SU-DHL-6 (cell line): ENCODE data around the gene AHR.
A peak's percentile ranks its signal among the peaks of the same experiment; 100 is the strongest.

Source experiments
- H2AFZ ChIP-seq: fragments of 200-600 bp; sonication (generic); 2 replicates; pipeline ENCODE4 v1.6.1; 2014; ENCODE audit warnings: low read depth, mild to moderate bottlenecking, moderate library complexity, mixed read lengths, antibody characterized with exemption, low read length; ENCODE audit not compliant: severe bottlenecking
- H3F3A ChIP-seq: fragments of 200-600 bp; shearing (Covaris generic); 2 replicates; pipeline ENCODE4 v1.6.0; 2016; ENCODE audit warnings: antibody characterized with exemption, mild to moderate bottlenecking; ENCODE audit not compliant: insufficient read depth
- H3K27ac ChIP-seq: fragments of 200-600 bp; sonication (generic); 2 replicates; pipeline ENCODE4 v1.5.1; 2016; ENCODE audit warnings: low read depth, mild to moderate bottlenecking, low read length, moderate library complexity, mixed read lengths
- H3K27me3 ChIP-seq: fragments of 200-600 bp; sonication (generic), shearing (Covaris generic); 2 replicates; pipeline ENCODE4 v1.6.0; 2014; ENCODE audit warnings: mild to moderate bottlenecking, low read length
- H3K36me3 ChIP-seq: fragments of 200-600 bp; sonication (generic); 2 replicates; pipeline ENCODE4 v1.6.1; 2014; ENCODE audit warnings: mild to moderate bottlenecking, low read length, mixed read lengths
- H3K4me2 ChIP-seq: fragments of 300-600, 200-600 bp; shearing (Covaris generic), sonication (generic); 2 replicates; pipeline ENCODE4 v1.6.0; 2014; ENCODE audit warnings: low read length, low read depth, mild to moderate bottlenecking; ENCODE audit not compliant: poor library complexity, severe bottlenecking
- H3K4me3 ChIP-seq: fragments of 200-600 bp; sonication (generic); 2 replicates; pipeline ENCODE4 v1.5.1; 2014; ENCODE audit warnings: antibody characterized with exemption, low read length, mild to moderate bottlenecking, mixed read lengths; ENCODE audit not compliant: insufficient read depth, poor library complexity, severe bottlenecking
- H3K79me2 ChIP-seq: fragments of 200-600 bp; sonication (generic); 2 replicates; pipeline ENCODE4 v1.6.1; 2014; ENCODE audit warnings: mild to moderate bottlenecking, low read length, moderate library complexity; ENCODE audit not compliant: insufficient read depth
- H3K9ac ChIP-seq: fragments of 200-600 bp; sonication (generic); 2 replicates; pipeline ENCODE4 v1.7.0; 2014; ENCODE audit warnings: mild to moderate bottlenecking, low read length
- H3K9me2 ChIP-seq: fragments of 200-600 bp; sonication (generic); replicated peaks from 2 replicates; pipeline ENCODE4 v1.6.1; 2014; ENCODE audit warnings: low read length; ENCODE audit not compliant: insufficient read depth
- H3K9me3 ChIP-seq: fragments of 200-600 bp; sonication (generic); 2 replicates; pipeline ENCODE4 v1.6.1; 2014; ENCODE audit warnings: low read length, mixed read lengths; ENCODE audit not compliant: insufficient read depth
- H4K20me1 ChIP-seq: fragments of 200-600 bp; sonication (generic); 2 replicates; pipeline ENCODE4 v1.6.1; 2014; ENCODE audit warnings: low read depth, mild to moderate bottlenecking, antibody characterized with exemption, low read length, moderate library complexity, mixed read lengths
- EZH2phosphoT487 ChIP-seq: fragments of 200-600 bp; sonication (generic), shearing (Covaris generic); conservative IDR thresholded peaks from 2 replicates; pipeline ENCODE4 v1.6.1; 2018; ENCODE audit warnings: mild to moderate bottlenecking, antibody characterized with exemption, low read length, moderate library complexity, mixed read lengths
- TF ChIP-seq, protein P1 (sequence below): fragments of 200-600 bp; sonication (generic); IDR thresholded peaks from one replicate; pipeline ENCODE4 v1.5.1; 2017; ENCODE audit warnings: antibody characterized with exemption, mild to moderate bottlenecking, low read length, moderate library complexity; ENCODE audit not compliant: insufficient read depth, poor library complexity, severe bottlenecking

The AHR gene

DNA sequence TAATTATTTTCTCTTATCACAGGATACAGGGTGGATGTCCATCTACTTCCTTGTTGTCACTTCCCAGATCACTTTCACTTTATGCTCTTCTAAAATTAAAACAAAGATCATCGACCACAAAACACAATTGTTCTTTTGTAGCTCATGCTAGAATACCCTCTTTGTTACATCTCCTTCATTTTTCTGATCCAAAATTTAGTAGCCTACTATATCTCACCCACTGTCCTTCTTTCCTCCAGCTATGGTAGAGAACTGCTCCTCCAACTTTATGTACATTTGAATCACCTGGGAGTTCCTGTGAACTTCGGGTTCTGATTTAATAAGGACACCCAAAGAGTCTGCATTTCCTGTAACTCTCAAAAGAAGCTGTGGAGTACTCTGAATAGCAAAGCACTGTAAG, 1.2 kb upstream of the AHR start:
- TF ChIP-seq, protein P1, sequence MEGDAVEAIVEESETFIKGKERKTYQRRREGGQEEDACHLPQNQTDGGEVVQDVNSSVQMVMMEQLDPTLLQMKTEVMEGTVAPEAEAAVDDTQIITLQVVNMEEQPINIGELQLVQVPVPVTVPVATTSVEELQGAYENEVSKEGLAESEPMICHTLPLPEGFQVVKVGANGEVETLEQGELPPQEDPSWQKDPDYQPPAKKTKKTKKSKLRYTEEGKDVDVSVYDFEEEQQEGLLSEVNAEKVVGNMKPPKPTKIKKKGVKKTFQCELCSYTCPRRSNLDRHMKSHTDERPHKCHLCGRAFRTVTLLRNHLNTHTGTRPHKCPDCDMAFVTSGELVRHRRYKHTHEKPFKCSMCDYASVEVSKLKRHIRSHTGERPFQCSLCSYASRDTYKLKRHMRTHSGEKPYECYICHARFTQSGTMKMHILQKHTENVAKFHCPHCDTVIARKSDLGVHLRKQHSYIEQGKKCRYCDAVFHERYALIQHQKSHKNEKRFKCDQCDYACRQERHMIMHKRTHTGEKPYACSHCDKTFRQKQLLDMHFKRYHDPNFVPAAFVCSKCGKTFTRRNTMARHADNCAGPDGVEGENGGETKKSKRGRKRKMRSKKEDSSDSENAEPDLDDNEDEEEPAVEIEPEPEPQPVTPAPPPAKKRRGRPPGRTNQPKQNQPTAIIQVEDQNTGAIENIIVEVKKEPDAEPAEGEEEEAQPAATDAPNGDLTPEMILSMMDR = no peak
- TF ChIP-seq EZH2phosphoT487 = no peak
- H3K4me2 ChIP-seq = peak overlapping the region; percentile 71
- H3K9me2 ChIP-seq = no peaks in the 10 kb centered on the region; the same call in 1 of the 2 replicates
- H4K20me1 ChIP-seq = peaks cover 10% of the 10 kb centered on the region; the same call in 1 of the 2 replicates
- H3K36me3 ChIP-seq = no peaks in the 10 kb centered on the region; the same call in 1 of the 2 replicates
- no peaks in the 10 kb centered on the region for H3K27me3 ChIP-seq
- no peak overlapping the region for H3K4me3 ChIP-seq
- H3F3A ChIP-seq = peaks cover 27% of the 10 kb centered on the region; the same call in 1 of the 2 replicates
- peak overlapping the region; percentile 95 for H2AFZ ChIP-seq
- no peak overlapping the region for H3K27ac ChIP-seq
- H3K9ac ChIP-seq = no peak overlapping the region
- H3K79me2 ChIP-seq = peaks cover 28% of the 10 kb centered on the region
- no peaks in the 10 kb centered on the region for H3K9me3 ChIP-seq

DNA sequence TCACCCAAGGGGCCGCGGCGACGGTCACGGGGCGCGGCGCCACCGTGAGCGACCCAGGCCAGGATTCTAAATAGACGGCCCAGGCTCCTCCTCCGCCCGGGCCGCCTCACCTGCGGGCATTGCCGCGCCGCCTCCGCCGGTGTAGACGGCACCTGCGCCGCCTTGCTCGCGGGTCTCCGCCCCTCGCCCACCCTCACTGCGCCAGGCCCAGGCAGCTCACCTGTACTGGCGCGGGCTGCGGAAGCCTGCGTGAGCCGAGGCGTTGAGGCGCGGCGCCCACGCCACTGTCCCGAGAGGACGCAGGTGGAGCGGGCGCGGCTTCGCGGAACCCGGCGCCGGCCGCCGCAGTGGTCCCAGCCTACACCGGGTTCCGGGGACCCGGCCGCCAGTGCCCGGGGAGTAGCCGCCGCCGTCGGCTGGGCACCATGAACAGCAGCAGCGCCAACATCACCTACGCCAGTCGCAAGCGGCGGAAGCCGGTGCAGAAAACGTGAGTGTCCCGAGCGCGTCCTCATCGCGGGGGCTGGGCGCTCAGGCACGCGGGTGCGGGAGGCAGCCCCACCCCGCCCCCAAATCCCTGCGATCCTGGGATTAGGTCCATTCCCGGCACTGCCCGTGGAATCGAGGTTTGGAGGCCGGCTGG, 509 bp downstream of the AHR start:
- Histone ChIP-seq H4K20me1 (peaks cover 25% of the 10 kb centered on the region; the same call in 1 of the 2 replicates), H3K27me3 (no peaks in the 10 kb centered on the region), H3F3A (peaks cover 27% of the 10 kb centered on the region; the same call in 1 of the 2 replicates), H3K36me3 (no peaks in the 10 kb centered on the region; the same call in 1 of the 2 replicates), H3K4me3 (peak overlapping the region; percentile 63), H3K79me2 (peaks cover 45% of the 10 kb centered on the region), H3K9me3 (no peaks in the 10 kb centered on the region), H2AFZ (peak overlapping the region; percentile 81), H3K27ac (peak overlapping the region; percentile 49), H3K9ac (peak overlapping the region; percentile 64), H3K9me2 (no peaks in the 10 kb centered on the region; the same call in 1 of the 2 replicates), H3K4me2 (peak overlapping the region; percentile 62)
- TF ChIP-seq, protein P1 = no peak
- TF ChIP-seq EZH2phosphoT487 = no peak

DNA sequence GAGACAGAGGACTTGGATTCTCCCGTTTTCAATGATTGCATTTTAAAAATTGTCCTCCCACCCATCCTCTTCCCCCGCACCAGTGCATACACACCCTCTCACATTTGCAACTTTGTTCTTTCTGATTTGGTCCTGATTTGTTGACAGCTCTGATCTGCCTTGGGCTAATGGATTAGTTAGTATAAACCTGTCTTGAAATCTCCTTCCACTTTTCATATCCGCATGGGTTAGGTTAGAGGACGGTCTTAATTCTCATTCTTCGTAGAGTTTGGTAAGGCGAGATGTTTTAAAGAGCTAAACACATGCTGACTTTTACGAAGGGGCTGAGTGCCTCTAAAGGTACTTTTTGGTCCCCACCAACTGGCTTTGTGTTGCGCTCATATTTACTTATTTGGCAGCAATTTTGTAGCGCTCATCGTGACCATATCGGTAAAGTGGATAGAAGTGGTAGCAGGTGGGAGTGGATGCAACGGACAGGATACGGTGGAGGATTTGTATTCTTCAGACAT, 1.1 kb downstream of the AHR start:
- H3K9me2 ChIP-seq = no peaks in the 10 kb centered on the region; the same call in 1 of the 2 replicates
- H4K20me1 ChIP-seq = peaks cover 31% of the 10 kb centered on the region
- H3K36me3 ChIP-seq = no peaks in the 10 kb centered on the region; the same call in 1 of the 2 replicates
- no peak for TF ChIP-seq EZH2phosphoT487
- TF ChIP-seq, protein P1 = no peak
- peak overlapping the region; percentile 81 for H2AFZ ChIP-seq
- H3K9me3 ChIP-seq = no peaks in the 10 kb centered on the region
- peak overlapping the region; percentile 49 for H3K27ac ChIP-seq
- H3F3A ChIP-seq = peaks cover 27% of the 10 kb centered on the region; the same call in 1 of the 2 replicates
- peaks cover 51% of the 10 kb centered on the region for H3K79me2 ChIP-seq
- peak overlapping the region; percentile 63 for H3K4me3 ChIP-seq
- H3K9ac ChIP-seq = peak overlapping the region; percentile 64
- peak overlapping the region; percentile 62 for H3K4me2 ChIP-seq
- no peaks in the 10 kb centered on the region for H3K27me3 ChIP-seq
